Cardiac fibroblast (primary cell): Measurements from ENCODE around the gene TUBB1.

ENCODE experiments used
- DNase-seq, 2 donors: peaks; one replicate each; pipeline versions ENCODE4 v3.0.0 to v3.0.0-alpha.2; 2010; ENCODE audit warnings: low read depth in 2 of 2
- H3K4me3 ChIP-seq, 2 donors: replicated peaks in 1 of 2; 1 replicate in 1 of 2; 2 replicates in 1 of 2; pipeline ENCODE4 v1.5.1; 2011; ENCODE audit warnings: low read depth in 2 of 2, low read length in 2 of 2, mild to moderate bottlenecking in 2 of 2, moderate library complexity in 1 of 2
- CTCF ChIP-seq: IDR thresholded peaks from one replicate; pipeline ENCODE4 v1.5.1; 2011; ENCODE audit warnings: low read depth, mild to moderate bottlenecking, low read length, inconsistent platforms

The TUBB1 gene

GRCh38 chr20:59042151-59042795, 23.0 kb downstream of the TUBB1 start, which contains the start of gene PRELID3B:
Gene PRELID3B (minus strand): TSS chr20:59042786. CDS start chr20:59042730, 56 bp downstream.
- peak; percentile 22 to 50 for DNase-seq
- TF ChIP-seq CTCF, result no peak

DNA sequence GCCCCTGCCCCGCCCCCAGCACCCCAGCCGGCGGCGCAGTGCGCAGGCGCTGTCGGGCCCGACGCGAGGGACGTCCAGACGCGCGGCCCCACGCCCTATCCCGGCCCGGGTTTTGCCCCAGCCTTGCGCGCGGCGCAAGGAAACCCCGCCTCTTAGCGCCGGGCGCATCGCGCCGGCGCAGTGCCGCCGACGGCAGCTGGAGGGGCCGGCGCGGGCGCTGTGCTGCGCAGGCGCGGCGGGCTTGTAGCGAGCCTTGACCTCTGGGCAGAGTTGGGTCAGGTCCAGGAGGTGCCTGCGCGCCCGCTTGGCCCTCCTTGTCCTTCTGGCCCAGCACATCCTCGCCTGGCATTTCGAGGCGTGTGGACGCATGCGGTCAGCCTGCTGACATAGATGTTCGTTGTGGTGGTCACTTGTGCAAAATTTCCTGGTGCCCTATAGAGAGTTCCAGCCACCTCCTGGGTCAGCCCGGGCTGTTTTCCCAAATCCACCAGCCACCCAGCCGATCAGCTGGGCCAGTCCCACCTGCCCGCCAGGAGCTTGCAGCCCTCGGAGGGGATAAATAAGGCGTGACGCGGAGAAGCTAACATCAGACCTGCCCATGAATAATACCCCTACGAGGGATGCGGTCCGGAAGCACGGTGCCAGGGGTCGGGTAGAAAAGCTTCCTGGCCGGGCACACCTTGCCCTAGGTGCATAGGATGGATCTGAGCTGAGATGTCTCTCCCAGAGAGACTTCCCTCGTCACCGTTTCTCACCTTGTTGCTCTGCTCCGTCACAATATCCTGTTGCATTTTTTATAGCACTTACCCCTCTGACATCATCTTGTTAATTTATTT, 23.8 kb downstream of the TUBB1 start:
- peak; percentile 92 to 95 for DNase-seq
- peak overlapping the region; percentile 83 to 85 for H3K4me3 ChIP-seq
- TF ChIP-seq CTCF, result no peak

More at GRCh38 chr20:59042151-59042795, 23.0 kb downstream of the TUBB1 start, which contains the start of gene PRELID3B:
- peak within 1 kb of the TSS; percentile 83 to 85 for H3K4me3 ChIP-seq

- no peak for DNase-seq
- no peak overlapping the region for H3K4me3 ChIP-seq
- TF ChIP-seq CTCF, result no peak
Observed at GRCh38 chr20:59043698-59044097, 24.5 kb downstream of the TUBB1 start.

DNA sequence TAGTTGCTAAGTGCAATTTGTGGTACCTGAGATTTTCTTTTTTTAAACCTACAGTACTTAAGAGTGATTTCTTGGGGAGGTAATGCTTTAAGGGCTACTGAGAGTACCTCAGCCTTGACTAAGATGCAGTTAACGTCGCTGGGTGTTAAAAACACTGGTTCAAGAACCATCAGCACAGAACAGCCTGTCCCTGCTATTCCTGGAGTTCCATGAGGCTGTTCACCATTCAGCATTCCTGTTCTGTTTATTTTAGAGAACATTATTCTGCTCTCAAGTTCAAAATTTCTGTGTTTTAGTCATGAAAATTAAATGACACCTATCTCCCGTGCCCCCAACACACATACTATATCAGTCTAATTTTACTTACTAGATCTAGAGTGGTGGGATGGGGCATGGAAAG, 25.1 kb downstream of the TUBB1 start:
- no peak for DNase-seq
- no peak for TF ChIP-seq CTCF
- no peak overlapping the region for H3K4me3 ChIP-seq

- no peak for DNase-seq
- TF ChIP-seq CTCF, result no peak
- H3K4me3 ChIP-seq, result no peak overlapping the region
Observed at GRCh38 chr20:59044796-59045195, 25.6 kb downstream of the TUBB1 start.

DNA sequence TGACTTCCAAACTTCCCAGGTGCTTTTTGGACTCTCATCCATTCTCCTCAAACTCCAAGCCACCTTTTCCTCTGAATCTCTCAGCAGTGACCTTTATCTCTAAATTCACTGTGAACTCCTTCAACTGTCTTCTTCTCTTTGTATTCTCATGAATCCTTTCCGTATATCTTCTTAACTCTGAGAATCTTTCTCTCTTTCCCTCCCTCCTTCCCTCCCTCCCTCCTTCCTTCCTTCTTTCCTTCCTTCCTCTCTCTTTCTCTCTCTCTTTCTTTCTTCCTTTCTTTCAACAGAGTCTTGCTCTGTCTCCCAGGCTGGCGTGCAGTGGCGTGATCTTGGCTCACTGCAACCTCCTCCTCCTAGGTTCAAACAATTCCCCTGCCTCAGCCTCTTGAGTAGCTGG, 27.6 kb downstream of the TUBB1 start:
- no peak for TF ChIP-seq CTCF
- no peak for DNase-seq
- no peak overlapping the region for H3K4me3 ChIP-seq
